ENCODE results near the gene RETSAT.

GRCh38 chr2:85376291-85377065, 22.1 kb upstream of the RETSAT start:
- TF ChIP-seq CTCF (IDR thresholded peaks at IDR 0.05; ENCODE audit: insufficient read depth, low read depth, low read length) (no peak), EZH2 (IDR thresholded peaks at IDR 0.05; ENCODE audit: insufficient read depth, low read length) (no peak)

Data from astrocyte (in vitro differentiated cells and primary cell).